Panc1 (cell line): ENCODE data around the gene WDR77. TPM values are rescaled to one million over a fixed set of nuclear protein-coding genes. Genes with fewer than 3 reads are reported as not detected.

ENCODE experiments used
- ATAC-seq: fragments of 200-7000 bp; cut with Tn5 transposase; 2 replicates; pipeline ENCODE4 v1.9.1; 2020; ENCODE audit warnings: mild to moderate bottlenecking, moderate library complexity
- BruUV-seq: library from RNA; stranded (reverse); fragments of 400-500 nt; replicated peaks from 2 replicates; lab custom pipeline; 2021; lab: Mats Ljungman, UMichigan
- CTCF ChIA-PET: fragments of 300-600 bp; sonication (Branson Sonifier 250); formaldehyde crosslinking; loops from one replicate; lab custom pipeline; 2022; ENCODE audit warnings: antibody characterized with exemption; lab: Charles Lee
- POLR2A ChIA-PET: fragments of 300-600 bp; sonication (Branson Sonifier 250); formaldehyde crosslinking; loops from one replicate; lab custom pipeline; 2022; ENCODE audit warnings: antibody characterized with exemption; lab: Charles Lee
- DNase-seq: peaks from one replicate; pipeline ENCODE4 v3.0.0-alpha.2; 2010; ENCODE audit warnings: low read depth, low spot score
- H3K27ac ChIP-seq: 2 replicates; pipeline ENCODE4 v1.5.1; 2011; ENCODE audit warnings: mild to moderate bottlenecking, low read length, inconsistent platforms
- H3K27me3 ChIP-seq: fragments of 200-500 bp; sonication (Bioruptor generic); 2 replicates; pipeline ENCODE4 v1.6.0; 2014; ENCODE audit warnings: low read length, inconsistent platforms; ENCODE audit not compliant: control insufficient read depth, insufficient read depth
- H3K36me3 ChIP-seq: fragments of 200-500 bp; sonication (Bioruptor generic); 2 replicates; pipeline ENCODE4 v1.5.1; 2014; ENCODE audit warnings: inconsistent platforms, mild to moderate bottlenecking, low read length, moderate library complexity; ENCODE audit not compliant: control insufficient read depth, insufficient read depth
- H3K4me1 ChIP-seq: 2 replicates; pipeline ENCODE4 v1.5.1; 2011; ENCODE audit warnings: inconsistent platforms, mild to moderate bottlenecking, low read length, moderate library complexity; ENCODE audit not compliant: control insufficient read depth, insufficient read depth
- H3K4me3 ChIP-seq, 2 experiments: 2 replicates each; pipeline ENCODE4 v1.5.1; 2011 to 2012; ENCODE audit warnings: low read depth in 2 of 2, low read length in 2 of 2, mild to moderate bottlenecking in 2 of 2, inconsistent platforms in 1 of 2, moderate library complexity in 1 of 2
- H3K9me3 ChIP-seq: fragments of 200-500 bp; sonication (Bioruptor generic); 2 replicates; pipeline ENCODE4 v1.5.1; 2014; ENCODE audit warnings: low read depth, mild to moderate bottlenecking, inconsistent platforms, low read length, moderate library complexity; ENCODE audit not compliant: control insufficient read depth, insufficient read depth
- POLR2AphosphoS5 ChIP-seq: IDR thresholded peaks from 2 replicates; pipeline ENCODE4 v1.6.1; 2012; ENCODE audit warnings: mild to moderate bottlenecking, low read depth, low read length, moderate library complexity
- SIN3A ChIP-seq: IDR thresholded peaks from 2 replicates; pipeline ENCODE4 v1.6.1; 2012; ENCODE audit warnings: low read depth, mild to moderate bottlenecking, low read length, moderate library complexity, borderline replicate concordance; ENCODE audit not compliant: insufficient read depth
- TCF7L2 ChIP-seq: IDR thresholded peaks from 2 replicates; pipeline ENCODE4 v1.6.1; 2011; ENCODE audit warnings: mild to moderate bottlenecking, low read depth, low read length, inconsistent platforms
- in situ Hi-C: cut with HindIII; loops from 2 replicates; pipeline ENCODE4 v1.10.0; 2016; ENCODE audit warnings: low sequenced_read_pairs, low pct_unique_long_range_greater_than_20kb
- intact Hi-C: fragments of 100-400 bp; cut with micrococcal nuclease; formaldehyde crosslinking; loops from one replicate; pipeline ENCODE4 v1.10.0; 2022; ENCODE audit not compliant: unreplicated experiment
- total RNA-seq: library from RNA; stranded (reverse); gene quantifications from one replicate; pipeline ENCODE4 v1.2.1, GENCODE V29; 2021; ENCODE audit not compliant: unreplicated experiment
- TF ChIP-seq, protein P1 (sequence below): fragments of 450-650 bp; IDR thresholded peaks from 2 replicates; pipeline ENCODE4 v1.5.1; 2017; ENCODE audit warnings: mild to moderate bottlenecking
- TF ChIP-seq, protein P2 (sequence below), 2 experiments: IDR thresholded peaks; 2 replicates each; pipeline ENCODE4 v1.6.1; 2011 to 2012; ENCODE audit warnings: low read depth in 2 of 2, control low read depth in 1 of 2, low read length in 1 of 2, mild to moderate bottlenecking in 1 of 2, moderate library complexity in 1 of 2; ENCODE audit not compliant: insufficient read depth in 1 of 2

The WDR77 gene
- total RNA-seq, 1 experiment from 2014 or later: 49.9 TPM

DNA sequence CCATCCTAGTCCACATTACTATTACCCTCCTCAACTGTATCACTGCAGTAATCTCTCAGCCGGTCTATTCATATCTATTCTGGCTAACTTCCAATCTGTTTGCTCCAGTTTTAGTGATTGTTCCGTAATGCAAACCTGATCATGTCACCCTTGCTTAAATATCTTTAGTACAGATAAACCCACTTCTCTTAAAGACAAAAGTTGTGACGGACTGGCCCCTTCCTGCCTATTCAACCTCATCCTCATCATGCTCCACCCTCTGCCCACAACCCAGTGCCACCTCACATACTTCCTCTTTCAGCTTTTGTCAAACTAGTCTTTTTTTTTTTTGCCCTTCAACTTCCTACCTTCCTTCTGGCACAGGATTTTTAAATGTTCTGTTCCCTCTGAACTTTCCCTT lies 22.0 kb upstream of the WDR77 start:
- CTCF ChIA-PET: no interaction called here
- no peak for DNase-seq

DNA sequence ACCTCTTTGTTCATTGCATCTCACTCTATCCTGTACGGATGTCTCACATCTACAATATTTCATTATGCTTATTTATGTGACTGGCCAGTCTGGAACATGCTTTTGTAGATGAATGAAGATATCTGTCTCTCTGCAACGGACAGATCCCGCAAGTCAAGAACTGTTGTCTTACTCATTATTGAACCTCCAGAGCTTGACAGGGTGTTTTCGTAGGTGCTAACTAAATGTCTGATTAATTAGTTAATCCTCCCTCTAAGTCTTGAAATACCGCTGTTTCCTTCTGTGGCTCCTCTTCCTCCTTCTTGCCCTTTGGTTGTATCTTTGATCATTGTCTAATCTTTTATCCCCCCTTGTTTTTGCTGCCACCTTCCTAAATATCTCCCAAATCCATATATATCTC lies 21.5 kb upstream of the WDR77 start:
- no peaks in the 10 kb centered on the region for H3K36me3 ChIP-seq

More for the DNA sequence above, 22.0 kb upstream of the WDR77 start:
- TF ChIP-seq TCF7L2 (no peak), SIN3A (no peak), POLR2AphosphoS5 (no peak)
- TF ChIP-seq, protein P1, sequence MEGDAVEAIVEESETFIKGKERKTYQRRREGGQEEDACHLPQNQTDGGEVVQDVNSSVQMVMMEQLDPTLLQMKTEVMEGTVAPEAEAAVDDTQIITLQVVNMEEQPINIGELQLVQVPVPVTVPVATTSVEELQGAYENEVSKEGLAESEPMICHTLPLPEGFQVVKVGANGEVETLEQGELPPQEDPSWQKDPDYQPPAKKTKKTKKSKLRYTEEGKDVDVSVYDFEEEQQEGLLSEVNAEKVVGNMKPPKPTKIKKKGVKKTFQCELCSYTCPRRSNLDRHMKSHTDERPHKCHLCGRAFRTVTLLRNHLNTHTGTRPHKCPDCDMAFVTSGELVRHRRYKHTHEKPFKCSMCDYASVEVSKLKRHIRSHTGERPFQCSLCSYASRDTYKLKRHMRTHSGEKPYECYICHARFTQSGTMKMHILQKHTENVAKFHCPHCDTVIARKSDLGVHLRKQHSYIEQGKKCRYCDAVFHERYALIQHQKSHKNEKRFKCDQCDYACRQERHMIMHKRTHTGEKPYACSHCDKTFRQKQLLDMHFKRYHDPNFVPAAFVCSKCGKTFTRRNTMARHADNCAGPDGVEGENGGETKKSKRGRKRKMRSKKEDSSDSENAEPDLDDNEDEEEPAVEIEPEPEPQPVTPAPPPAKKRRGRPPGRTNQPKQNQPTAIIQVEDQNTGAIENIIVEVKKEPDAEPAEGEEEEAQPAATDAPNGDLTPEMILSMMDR: no peak
- TF ChIP-seq, protein P2, sequence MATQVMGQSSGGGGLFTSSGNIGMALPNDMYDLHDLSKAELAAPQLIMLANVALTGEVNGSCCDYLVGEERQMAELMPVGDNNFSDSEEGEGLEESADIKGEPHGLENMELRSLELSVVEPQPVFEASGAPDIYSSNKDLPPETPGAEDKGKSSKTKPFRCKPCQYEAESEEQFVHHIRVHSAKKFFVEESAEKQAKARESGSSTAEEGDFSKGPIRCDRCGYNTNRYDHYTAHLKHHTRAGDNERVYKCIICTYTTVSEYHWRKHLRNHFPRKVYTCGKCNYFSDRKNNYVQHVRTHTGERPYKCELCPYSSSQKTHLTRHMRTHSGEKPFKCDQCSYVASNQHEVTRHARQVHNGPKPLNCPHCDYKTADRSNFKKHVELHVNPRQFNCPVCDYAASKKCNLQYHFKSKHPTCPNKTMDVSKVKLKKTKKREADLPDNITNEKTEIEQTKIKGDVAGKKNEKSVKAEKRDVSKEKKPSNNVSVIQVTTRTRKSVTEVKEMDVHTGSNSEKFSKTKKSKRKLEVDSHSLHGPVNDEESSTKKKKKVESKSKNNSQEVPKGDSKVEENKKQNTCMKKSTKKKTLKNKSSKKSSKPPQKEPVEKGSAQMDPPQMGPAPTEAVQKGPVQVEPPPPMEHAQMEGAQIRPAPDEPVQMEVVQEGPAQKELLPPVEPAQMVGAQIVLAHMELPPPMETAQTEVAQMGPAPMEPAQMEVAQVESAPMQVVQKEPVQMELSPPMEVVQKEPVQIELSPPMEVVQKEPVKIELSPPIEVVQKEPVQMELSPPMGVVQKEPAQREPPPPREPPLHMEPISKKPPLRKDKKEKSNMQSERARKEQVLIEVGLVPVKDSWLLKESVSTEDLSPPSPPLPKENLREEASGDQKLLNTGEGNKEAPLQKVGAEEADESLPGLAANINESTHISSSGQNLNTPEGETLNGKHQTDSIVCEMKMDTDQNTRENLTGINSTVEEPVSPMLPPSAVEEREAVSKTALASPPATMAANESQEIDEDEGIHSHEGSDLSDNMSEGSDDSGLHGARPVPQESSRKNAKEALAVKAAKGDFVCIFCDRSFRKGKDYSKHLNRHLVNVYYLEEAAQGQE (IDR thresholded peaks at IDR 0.05; ENCODE audit: insufficient read depth in 1 of 2, low read depth in 2 of 2, low read length in 1 of 2): no peak
- POLR2A ChIA-PET: no interaction called here
- H3K4me1 ChIP-seq: no peaks in the 10 kb centered on the region
- no peak overlapping the region for H3K27ac ChIP-seq
- no peaks in the 10 kb centered on the region for H3K9me3 ChIP-seq
- no peak overlapping the region for H3K4me3 ChIP-seq
- no peak for ATAC-seq
- in situ Hi-C loops: no loop called here
- H3K36me3 ChIP-seq: no peaks in the 10 kb centered on the region
- intact Hi-C loops: no loop called here
- BruUV-seq: no TSS peak
- H3K27me3 ChIP-seq: no peaks in the 10 kb centered on the region

More for the DNA sequence above, 21.5 kb upstream of the WDR77 start:
- intact Hi-C loops (no loop called here), in situ Hi-C loops (no loop called here)
- no TSS peak for BruUV-seq
- ATAC-seq: no peak
- TF ChIP-seq, protein P2 (IDR thresholded peaks at IDR 0.05; ENCODE audit: insufficient read depth in 1 of 2, low read depth in 2 of 2, low read length in 1 of 2): no peak
- TF ChIP-seq, protein P1: no peak
- TF ChIP-seq SIN3A (no peak), POLR2AphosphoS5 (no peak), TCF7L2 (no peak)
- POLR2A ChIA-PET: no interaction called here
- Histone ChIP-seq H3K27ac (no peak overlapping the region), H3K4me1 (no peaks in the 10 kb centered on the region), H3K27me3 (no peaks in the 10 kb centered on the region), H3K4me3 (no peak overlapping the region), H3K9me3 (no peaks in the 10 kb centered on the region)
- CTCF ChIA-PET: no interaction called here
- DNase-seq: no peak
